AG09319 (cell line): ENCODE results near the gene VAC14.

Experiments used
- DNase-seq: peaks from one replicate; pipeline ENCODE4 v3.0.0-alpha.2; 2010; ENCODE audit warnings: low read depth; ENCODE audit errors: extremely low read depth
- TF ChIP-seq, protein P1 (sequence below): IDR thresholded peaks from 2 replicates; pipeline ENCODE4 v1.5.1; 2011; ENCODE audit warnings: low read depth, mild to moderate bottlenecking, inconsistent platforms, low read length, moderate library complexity

VAC14 gene

DNA sequence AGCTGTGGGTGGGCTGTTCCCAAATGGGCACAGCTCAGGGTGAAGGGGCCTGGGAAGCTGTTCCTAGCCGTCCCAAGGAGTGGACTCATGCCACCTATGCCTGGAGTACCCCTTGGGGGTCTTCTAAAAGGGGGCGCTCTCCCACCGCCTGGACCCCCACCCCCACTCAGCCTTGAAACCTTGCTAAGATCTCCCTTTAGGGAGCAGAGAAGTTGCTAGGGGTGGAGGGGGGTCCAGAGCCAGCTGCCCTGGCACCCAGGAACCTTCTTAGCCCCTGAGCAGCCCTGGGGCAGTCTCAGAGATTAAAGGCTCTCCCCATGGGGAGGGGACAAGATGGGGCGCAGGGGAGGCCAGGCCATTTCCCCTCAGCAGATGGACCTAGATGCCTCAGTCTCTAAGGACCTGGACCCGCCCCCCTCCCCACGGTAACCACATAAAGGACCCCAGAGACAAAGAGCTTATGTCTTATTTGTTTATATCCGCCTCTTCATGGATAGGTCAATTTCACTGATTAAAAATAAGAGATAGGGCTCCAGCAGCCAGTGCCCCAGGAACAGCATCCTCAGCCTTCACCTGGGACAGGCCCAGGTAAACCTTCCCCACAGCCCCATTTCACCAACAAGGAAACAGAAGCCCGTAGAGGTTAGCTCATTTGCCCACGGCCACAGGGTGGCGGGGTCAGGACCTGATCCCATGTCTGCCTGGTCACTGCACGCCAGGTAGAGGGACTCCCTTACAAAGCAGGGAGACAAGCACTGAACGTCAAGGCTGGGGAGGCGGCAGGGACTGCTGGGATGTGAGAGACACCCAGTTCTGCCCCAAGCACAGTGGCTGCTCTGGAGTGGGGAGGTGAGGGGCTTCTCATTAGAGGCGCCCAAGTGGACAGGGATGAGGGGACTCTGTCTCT lies 118.5 kb downstream of the VAC14 start:
- TF ChIP-seq, protein P1, sequence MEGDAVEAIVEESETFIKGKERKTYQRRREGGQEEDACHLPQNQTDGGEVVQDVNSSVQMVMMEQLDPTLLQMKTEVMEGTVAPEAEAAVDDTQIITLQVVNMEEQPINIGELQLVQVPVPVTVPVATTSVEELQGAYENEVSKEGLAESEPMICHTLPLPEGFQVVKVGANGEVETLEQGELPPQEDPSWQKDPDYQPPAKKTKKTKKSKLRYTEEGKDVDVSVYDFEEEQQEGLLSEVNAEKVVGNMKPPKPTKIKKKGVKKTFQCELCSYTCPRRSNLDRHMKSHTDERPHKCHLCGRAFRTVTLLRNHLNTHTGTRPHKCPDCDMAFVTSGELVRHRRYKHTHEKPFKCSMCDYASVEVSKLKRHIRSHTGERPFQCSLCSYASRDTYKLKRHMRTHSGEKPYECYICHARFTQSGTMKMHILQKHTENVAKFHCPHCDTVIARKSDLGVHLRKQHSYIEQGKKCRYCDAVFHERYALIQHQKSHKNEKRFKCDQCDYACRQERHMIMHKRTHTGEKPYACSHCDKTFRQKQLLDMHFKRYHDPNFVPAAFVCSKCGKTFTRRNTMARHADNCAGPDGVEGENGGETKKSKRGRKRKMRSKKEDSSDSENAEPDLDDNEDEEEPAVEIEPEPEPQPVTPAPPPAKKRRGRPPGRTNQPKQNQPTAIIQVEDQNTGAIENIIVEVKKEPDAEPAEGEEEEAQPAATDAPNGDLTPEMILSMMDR: no peak; the same call in 1 of the 2 replicates
- DNase-seq: no peak

DNA sequence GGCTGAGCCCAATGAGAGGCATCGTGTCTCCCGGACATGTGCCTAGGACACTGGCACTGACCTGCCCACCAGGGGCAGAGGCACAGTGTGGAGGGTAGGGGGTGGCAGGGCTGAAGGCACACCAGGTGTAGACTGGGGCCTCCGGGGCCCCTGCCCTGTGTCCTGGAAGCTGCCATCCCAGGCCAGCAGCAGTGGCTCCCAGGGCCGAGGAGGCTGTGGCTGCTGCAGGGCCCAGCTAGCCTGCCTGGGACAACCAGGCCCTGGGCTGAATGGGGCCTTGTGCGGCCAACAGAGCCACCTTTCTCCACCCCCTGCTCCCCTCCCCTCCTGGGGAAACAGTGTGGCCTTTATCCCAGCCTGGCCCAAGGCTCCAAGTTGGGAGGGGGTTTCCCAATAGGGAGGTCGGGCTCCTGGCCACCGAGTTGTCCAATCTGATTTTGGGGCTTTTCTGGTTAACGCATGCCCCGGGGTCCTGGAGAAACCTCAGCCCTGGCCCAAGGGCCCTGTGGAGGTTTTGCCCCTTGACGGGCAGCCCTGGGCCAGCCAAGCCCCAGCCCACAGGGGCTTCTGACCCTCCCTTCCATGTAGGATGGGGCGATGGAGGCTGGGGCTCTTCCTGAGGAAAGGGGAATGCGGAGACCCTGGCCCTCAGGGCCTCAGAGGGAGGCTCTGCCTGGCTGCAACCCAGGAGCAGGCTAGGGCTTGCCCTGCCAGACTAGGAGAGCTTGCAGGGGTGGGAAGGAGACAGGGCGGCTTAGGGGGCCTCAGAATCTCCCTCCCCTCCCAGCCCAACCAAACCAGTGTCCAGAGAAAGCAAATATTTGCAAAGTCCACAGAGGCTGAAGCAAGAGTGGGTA lies 119.3 kb downstream of the VAC14 start:
- no peak for DNase-seq
- TF ChIP-seq, protein P1: no peak

DNA sequence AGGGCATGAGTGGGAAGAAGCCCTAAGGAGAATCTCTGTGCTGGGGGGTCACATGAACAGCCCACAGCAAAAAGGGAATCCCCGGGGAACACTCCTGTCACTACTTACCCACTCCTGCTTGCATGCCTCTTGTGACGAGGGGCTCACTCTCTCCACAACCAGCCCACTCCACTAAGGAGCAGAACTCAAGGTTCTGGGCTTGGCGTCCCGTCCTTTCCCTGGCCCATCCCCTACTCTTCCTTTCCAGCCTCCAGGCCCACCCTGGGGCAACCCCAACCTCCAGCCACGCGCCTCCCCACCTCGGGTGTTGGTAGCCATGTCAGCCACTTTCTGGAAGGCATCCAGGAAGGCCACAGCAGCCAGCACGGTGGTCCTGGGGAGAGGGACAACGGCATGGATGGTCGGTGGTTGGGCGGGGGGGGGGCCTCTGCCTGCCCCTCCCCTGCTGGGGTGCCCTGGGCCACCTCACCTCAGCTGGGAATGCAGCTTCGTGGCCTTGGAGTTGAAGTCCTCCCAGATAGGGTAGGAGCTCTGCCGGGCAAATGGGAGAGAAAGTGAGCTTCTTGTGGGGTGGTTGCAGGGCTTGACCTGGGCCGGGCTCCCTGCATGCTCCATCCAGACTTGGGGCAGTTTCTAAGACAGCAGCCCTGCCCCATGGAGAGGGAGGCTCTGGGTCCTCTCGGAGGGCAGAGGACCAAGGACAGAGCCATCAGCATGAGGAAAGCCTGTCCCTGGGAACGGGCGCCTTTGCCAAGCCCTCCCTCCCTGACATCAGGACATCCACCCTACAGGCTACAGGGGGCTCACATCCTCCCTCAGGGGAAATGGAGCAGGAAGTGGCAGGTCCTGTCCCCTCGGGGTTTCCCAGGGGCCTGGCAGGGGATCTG lies 120.2 kb downstream of the VAC14 start:
- TF ChIP-seq, protein P1: no peak
- DNase-seq: no peak

DNA sequence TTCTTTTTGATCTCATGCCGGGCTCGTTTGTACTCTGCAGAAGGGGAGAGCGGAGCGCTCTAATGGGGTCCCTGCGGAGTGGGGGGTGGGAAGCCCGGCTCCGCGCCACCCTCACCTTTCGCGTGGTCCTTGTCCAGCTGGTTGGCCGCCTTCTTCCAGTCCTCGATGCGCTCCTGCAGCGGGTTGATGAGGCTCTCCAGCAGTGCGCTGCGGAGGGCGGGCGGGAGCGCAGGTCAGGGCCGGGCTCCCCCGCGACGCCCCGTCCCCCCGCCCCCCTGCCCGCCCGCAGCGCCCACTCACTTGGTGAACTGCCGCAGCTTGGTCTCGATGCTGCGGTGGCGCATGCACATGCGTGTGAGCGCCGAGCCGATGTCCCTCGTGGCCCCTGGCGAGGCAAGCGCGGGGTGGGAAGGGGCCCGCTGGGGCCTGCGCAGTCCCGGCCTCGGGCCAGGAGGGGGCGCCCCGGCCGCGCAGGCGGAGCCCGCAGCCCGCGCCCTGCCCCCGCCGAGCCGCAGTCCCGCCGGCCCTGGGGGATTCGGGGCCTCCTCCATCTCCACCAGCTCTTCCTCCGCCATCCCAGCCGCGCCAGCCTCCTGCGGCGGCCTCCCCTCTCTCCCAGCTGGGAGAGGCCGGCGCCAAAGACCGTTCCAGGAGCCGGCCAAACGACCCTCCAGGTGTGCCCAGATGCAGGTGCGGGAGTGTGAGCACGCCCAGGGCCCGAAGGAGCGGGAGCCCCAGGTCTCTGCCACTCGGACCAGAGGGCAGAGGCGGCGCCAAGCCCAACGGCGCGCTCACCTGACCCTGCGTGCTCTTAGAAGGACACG lies 121.1 kb downstream of the VAC14 start:
- no peak for DNase-seq
- TF ChIP-seq, protein P1: peak; percentile 4

DNA sequence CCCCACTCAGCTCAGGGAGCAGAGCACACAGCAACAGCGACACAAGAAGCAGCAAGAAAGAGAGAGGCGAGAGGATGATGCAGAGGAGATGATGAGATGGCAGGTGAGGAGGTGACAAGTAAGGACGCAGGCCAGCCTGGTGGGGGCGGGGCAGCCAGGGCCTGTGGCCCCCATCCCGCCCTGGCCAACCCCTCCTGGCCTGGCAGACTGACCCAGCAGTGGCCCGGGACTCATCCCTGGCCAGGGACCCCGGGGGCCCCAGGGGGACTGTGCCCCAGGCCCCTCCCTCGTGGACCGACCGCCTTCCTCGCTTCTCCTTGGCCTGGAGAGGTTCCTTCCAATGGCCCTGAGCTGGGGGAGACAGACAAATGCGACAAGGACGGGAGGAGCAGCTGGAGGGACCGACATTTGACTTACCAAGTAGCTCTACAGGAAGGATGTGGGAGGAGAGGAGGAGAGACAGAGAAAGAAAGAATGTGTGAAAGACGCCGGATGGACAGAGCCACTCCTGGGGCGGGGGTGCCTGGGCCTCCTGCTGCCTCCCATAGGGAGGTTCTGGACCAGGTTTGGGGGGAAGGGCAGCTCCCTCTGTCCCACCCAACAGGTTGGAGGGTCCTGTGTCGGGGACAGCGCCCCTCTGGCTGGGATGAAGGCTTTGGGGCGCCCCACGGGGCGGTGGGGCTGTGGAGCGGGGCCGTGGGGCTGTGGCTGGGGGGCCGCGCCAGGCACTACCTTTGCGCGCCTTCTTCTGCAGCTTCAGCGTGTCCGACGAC lies 121.9 kb downstream of the VAC14 start:
- TF ChIP-seq, protein P1: no peak
- DNase-seq: no peak
